PFSK-1 (cell line): ENCODE measurements around the gene PZP.

Source experiments
- FOXP2 ChIP-seq: optimal IDR thresholded peaks from 2 replicates; pipeline ENCODE3; 2011; ENCODE audit warnings: borderline replicate concordance, control low read depth, inconsistent platforms; ENCODE audit not compliant: insufficient read depth; ENCODE audit errors: extremely low read length, extremely low read depth
- POLR2AphosphoS5 ChIP-seq: IDR thresholded peaks from 2 replicates; pipeline ENCODE4 v1.6.1; 2012; ENCODE audit warnings: low read depth, mild to moderate bottlenecking, control low read depth, low read length, moderate library complexity
- REST ChIP-seq, 2 experiments: IDR thresholded peaks; 2 replicates each; pipeline versions ENCODE4 v1.6.1 to v1.8.0; 2011 to 2012; ENCODE audit warnings: low read depth in 2 of 2, low read length in 2 of 2, control low read depth in 1 of 2, inconsistent platforms in 1 of 2, mild to moderate bottlenecking in 1 of 2, moderate library complexity in 1 of 2; ENCODE audit not compliant: insufficient read depth in 1 of 2
- SIN3A ChIP-seq: IDR thresholded peaks from 2 replicates; pipeline ENCODE4 v1.6.1; 2012; ENCODE audit warnings: mild to moderate bottlenecking, low read length, moderate library complexity, borderline replicate concordance; ENCODE audit not compliant: insufficient read depth
- TAF1 ChIP-seq: IDR thresholded peaks from 2 replicates; pipeline ENCODE4 v1.6.1; 2012; ENCODE audit warnings: low read length, control low read depth, borderline replicate concordance; ENCODE audit not compliant: insufficient read depth

Gene PZP

GRCh38 chr12:9147461-9147860 is 60.7 kb downstream of the PZP start:
- TF ChIP-seq FOXP2, result no peak
- TF ChIP-seq TAF1, result no peak
- TF ChIP-seq POLR2AphosphoS5, result no peak
- TF ChIP-seq REST (IDR thresholded peaks at IDR 0.05; ENCODE audit: insufficient read depth in 1 of 2, low read depth in 2 of 2, low read length in 2 of 2), result no peak
- TF ChIP-seq SIN3A, result no peak

GRCh38 chr12:9144730-9145106 is 63.5 kb downstream of the PZP start:
- TF ChIP-seq POLR2AphosphoS5 (no peak), SIN3A (no peak), TAF1 (no peak), FOXP2 (no peak), REST (IDR thresholded peaks at IDR 0.05; ENCODE audit: insufficient read depth in 1 of 2, low read depth in 2 of 2, low read length in 2 of 2) (no peak)

GRCh38 chr12:9143929-9144729 is 64.1 kb downstream of the PZP start:
- no peak for TF ChIP-seq FOXP2

GRCh38 chr12:9143137-9143536 is 65.1 kb downstream of the PZP start:
- TF ChIP-seq TAF1 (no peak), POLR2AphosphoS5 (no peak), SIN3A (no peak), REST (IDR thresholded peaks at IDR 0.05; ENCODE audit: insufficient read depth in 1 of 2, low read depth in 2 of 2, low read length in 2 of 2) (no peak), FOXP2 (no peak)

GRCh38 chr12:9135903-9136310 is 72.3 kb downstream of the PZP start:
- no peak for TF ChIP-seq POLR2AphosphoS5
- TF ChIP-seq REST (IDR thresholded peaks at IDR 0.05; ENCODE audit: insufficient read depth in 1 of 2, low read depth in 2 of 2, low read length in 2 of 2), result no peak
- TF ChIP-seq TAF1, result no peak
- TF ChIP-seq SIN3A, result no peak
- TF ChIP-seq FOXP2, result no peak
